Stimulated activated CD4-positive, alpha-beta T cell treated with anti-CD3 and anti-CD28 coated beads, Interleukin-4, amount 100 ng/mL, for 4 hours (primary cell): Measurements from ENCODE around the gene MAFB.

ENCODE experiments used
- DNase-seq, 2 experiments: peaks; one replicate each; pipeline ENCODE4 v3.0.0-alpha.2; 2020

The MAFB gene

GRCh38 chr20:40680161-40680959 is 8.7 kb downstream of the MAFB start:
- no peak for DNase-seq

GRCh38 chr20:40679184-40679583 is 9.9 kb downstream of the MAFB start:
- no peak for DNase-seq

- no peak for DNase-seq
Measured at GRCh38 chr20:40678286-40678875, 10.7 kb downstream of the MAFB start.

- DNase-seq = no peak
Measured at GRCh38 chr20:40677343-40677924, 11.6 kb downstream of the MAFB start.

- no peak for DNase-seq
Measured at GRCh38 chr20:40676491-40677269, 12.4 kb downstream of the MAFB start.

- no peak for DNase-seq
Measured at GRCh38 chr20:40675599-40676221, 13.3 kb downstream of the MAFB start.

- no peak for DNase-seq
Measured at GRCh38 chr20:40673442-40673841, 15.6 kb downstream of the MAFB start.

- no peak for DNase-seq
Measured at GRCh38 chr20:40672095-40672494, 16.9 kb downstream of the MAFB start.

- DNase-seq = no peak
Measured at GRCh38 chr20:40670253-40670652, 18.8 kb downstream of the MAFB start.

- DNase-seq = no peak
Measured at GRCh38 chr20:40669692-40670091, 19.3 kb downstream of the MAFB start.

GRCh38 chr20:40668449-40669228 is 20.4 kb downstream of the MAFB start:
- no peak for DNase-seq

GRCh38 chr20:40667503-40667902 is 21.5 kb downstream of the MAFB start:
- no peak for DNase-seq

- no peak for DNase-seq
Measured at GRCh38 chr20:40666336-40666735, 22.7 kb downstream of the MAFB start.

- DNase-seq = no peak
Measured at GRCh38 chr20:40664891-40665290, 24.1 kb downstream of the MAFB start.

GRCh38 chr20:40663991-40664880 is 24.8 kb downstream of the MAFB start:
- no peak for DNase-seq

- no peak for DNase-seq
Measured at GRCh38 chr20:40663304-40663790, 25.7 kb downstream of the MAFB start.

GRCh38 chr20:40659567-40659966 is 29.5 kb downstream of the MAFB start:
- no peak for DNase-seq

GRCh38 chr20:40658509-40658908 is 30.5 kb downstream of the MAFB start:
- no peak for DNase-seq

- no peak for DNase-seq
Measured at GRCh38 chr20:40657526-40657925, 31.5 kb downstream of the MAFB start.

- no peak for DNase-seq
Measured at GRCh38 chr20:40655451-40655850, 33.6 kb downstream of the MAFB start.

- DNase-seq = no peak
Measured at GRCh38 chr20:40654876-40655275, 34.2 kb downstream of the MAFB start.
